Kidney (tissue), 14 donors: ENCODE data around the gene MNX1. TPM values are rescaled to one million over a fixed set of nuclear protein-coding genes. Genes with fewer than 3 reads are reported as not detected.

ENCODE experiments used
- DNase-seq, 5 donors: peaks; one replicate each; pipeline ENCODE4 v3.0.0-alpha.2; 2013 to 2020
- FAIRE-seq: peaks from 2 replicates; lab custom pipeline; 2012; peaks lifted over from hg19 to GRCh38; lab: Jason Lieb, UNC
- H3K27ac ChIP-seq, 2 donors: one replicate each; pipeline ENCODE4 v1.7.0; 2013; ENCODE audit warnings: low read depth in 2 of 2, low read length in 2 of 2, inconsistent platforms in 1 of 2
- H3K27me3 ChIP-seq: one replicate; pipeline ENCODE4 v1.7.1; 2013; ENCODE audit warnings: low read length, inconsistent platforms; ENCODE audit not compliant: control insufficient read depth, insufficient read depth
- H3K36me3 ChIP-seq, 3 donors: one replicate each; pipeline versions ENCODE4 v1.7.0 to v1.7.1; 2013; ENCODE audit warnings: low read length in 3 of 3, control low read depth in 1 of 3, inconsistent platforms in 1 of 3; ENCODE audit not compliant: insufficient read depth in 3 of 3, control insufficient read depth in 2 of 3
- H3K4me1 ChIP-seq, 3 donors: one replicate each; pipeline versions ENCODE4 v1.7.0 to v1.7.1; 2013; ENCODE audit warnings: low read length in 3 of 3, inconsistent platforms in 1 of 3, low read depth in 1 of 3; ENCODE audit not compliant: control insufficient read depth in 2 of 3, insufficient read depth in 2 of 3
- H3K4me3 ChIP-seq, 3 donors: one replicate each; pipeline versions ENCODE4 v1.7.0 to v1.8.1; 2013; ENCODE audit warnings: low read length in 3 of 3, control low read depth in 1 of 3, inconsistent platforms in 1 of 3
- H3K9ac ChIP-seq, 3 donors: one replicate each; pipeline versions ENCODE4 v1.7.0 to v1.7.1; 2013; ENCODE audit warnings: low read length in 3 of 3, control low read depth in 1 of 3, inconsistent platforms in 1 of 3
- H3K9me3 ChIP-seq, 3 donors: one replicate each; pipeline versions ENCODE4 v1.7.0 to v1.7.1; 2013; ENCODE audit warnings: low read length in 3 of 3, control low read depth in 1 of 3, inconsistent platforms in 1 of 3; ENCODE audit not compliant: control insufficient read depth in 2 of 3, insufficient read depth in 1 of 3
- CTCF ChIP-seq: IDR thresholded peaks from 3 replicates; pipeline ENCODE4 v1.5.1; 2012; ENCODE audit warnings: mild to moderate bottlenecking, moderate library complexity, borderline replicate concordance; ENCODE audit not compliant: insufficient read depth; ENCODE audit errors: extremely low read depth
- intact Hi-C: fragments of 100-400 bp; cut with DNase I; formaldehyde crosslinking; loops from one replicate; pipeline ENCODE4 v1.11.1; 2022
- polyA plus RNA-seq: library from polyadenylated mRNA; stranded (reverse); fragments of 350-450 nt; fragmentation: Illumina TruSeq; extraction: RNeasy Lipid Tissue Mini Kit (QIAGEN cat#74804); gene quantifications from one replicate; pipeline ENCODE4 v1.2.3, GENCODE V29; 2014; ENCODE audit warnings: low read depth, low replicate concordance; ENCODE audit not compliant: insufficient read depth
- total RNA-seq: library from RNA; stranded (reverse); fragmentation: NEBNext Ultra II Directional; extraction: Animal tissue kit (Norgen Biotek cat#: 25700); gene quantifications from one replicate; pipeline ENCODE4 v1.2.1, GENCODE V29; 2021
- donor health status: control.
- donor health status: control.
- donor health status: control.
- donor health status: control.
- donor health status: control.
- donor health status: DM: yes; HTN: yes; CAD: no.
- donor health status: Normal renal cell carcinoma (clear cell type).

MNX1 gene
- total and polyA plus RNA-seq, 2 donors from 2014 or later = 1.1 TPM; not detected in 1

DNA sequence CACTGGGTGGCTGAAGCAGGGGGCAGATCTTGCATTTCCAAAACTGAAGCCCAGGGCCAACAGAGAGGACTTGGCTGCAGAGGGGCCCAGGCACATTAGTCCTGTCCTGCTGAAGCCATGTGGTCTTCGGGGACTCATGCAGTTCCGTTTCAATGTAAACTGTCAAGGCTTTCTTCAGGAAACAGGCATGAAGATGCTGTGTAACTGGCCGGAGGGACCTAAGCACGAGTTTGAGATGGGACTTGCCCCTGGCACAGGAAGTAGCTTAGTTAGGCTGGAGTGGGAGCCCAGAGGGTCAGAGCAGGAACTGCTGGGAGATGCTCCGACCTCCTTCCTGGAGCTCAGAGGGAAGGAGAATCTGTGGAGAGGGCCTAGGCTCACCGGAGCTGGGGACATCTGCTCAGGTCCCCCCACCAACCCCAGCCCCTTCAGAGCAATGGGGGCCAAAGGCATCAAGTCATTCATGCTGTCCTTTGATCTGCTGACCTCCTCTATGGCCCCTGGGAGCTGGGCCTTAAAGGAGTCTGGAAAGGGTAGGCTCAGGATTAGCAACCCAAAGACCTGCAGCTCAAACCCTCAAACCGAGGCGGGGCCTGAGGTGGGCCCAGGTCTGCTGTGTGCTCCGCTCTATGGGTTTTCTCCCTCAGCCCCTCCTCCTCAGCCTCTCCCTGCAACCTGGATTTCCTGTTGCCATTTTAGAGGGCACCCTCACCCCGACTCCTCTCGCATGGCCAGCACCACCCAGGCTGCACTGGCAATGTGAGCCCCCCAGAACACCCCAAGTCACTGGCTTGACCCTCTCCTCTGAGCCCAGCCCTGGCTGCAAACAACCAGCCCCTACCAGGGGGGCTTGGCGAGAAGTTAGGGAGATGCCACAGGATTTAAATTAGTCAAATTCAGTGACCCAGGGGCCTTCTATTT is 4.4 kb upstream of the MNX1 start:
- no peak for TF ChIP-seq CTCF
- H3K9me3 ChIP-seq = no peaks in the 10 kb centered on the region
- no peak overlapping the region for H3K4me3 ChIP-seq
- H3K27ac ChIP-seq = no peak overlapping the region
- H3K36me3 ChIP-seq = no peaks in the 10 kb centered on the region
- H3K9ac ChIP-seq = no peak overlapping the region
- H3K27me3 ChIP-seq = peaks cover 75% of the 10 kb centered on the region
- FAIRE-seq (no peak), DNase-seq (peak in 1 of 5 donors; percentile 53)
- intact Hi-C loops = no loop called here
- H3K4me1 ChIP-seq = peaks cover 0 to 2% (median 0%) of the 10 kb centered on the region in 3 donors

DNA sequence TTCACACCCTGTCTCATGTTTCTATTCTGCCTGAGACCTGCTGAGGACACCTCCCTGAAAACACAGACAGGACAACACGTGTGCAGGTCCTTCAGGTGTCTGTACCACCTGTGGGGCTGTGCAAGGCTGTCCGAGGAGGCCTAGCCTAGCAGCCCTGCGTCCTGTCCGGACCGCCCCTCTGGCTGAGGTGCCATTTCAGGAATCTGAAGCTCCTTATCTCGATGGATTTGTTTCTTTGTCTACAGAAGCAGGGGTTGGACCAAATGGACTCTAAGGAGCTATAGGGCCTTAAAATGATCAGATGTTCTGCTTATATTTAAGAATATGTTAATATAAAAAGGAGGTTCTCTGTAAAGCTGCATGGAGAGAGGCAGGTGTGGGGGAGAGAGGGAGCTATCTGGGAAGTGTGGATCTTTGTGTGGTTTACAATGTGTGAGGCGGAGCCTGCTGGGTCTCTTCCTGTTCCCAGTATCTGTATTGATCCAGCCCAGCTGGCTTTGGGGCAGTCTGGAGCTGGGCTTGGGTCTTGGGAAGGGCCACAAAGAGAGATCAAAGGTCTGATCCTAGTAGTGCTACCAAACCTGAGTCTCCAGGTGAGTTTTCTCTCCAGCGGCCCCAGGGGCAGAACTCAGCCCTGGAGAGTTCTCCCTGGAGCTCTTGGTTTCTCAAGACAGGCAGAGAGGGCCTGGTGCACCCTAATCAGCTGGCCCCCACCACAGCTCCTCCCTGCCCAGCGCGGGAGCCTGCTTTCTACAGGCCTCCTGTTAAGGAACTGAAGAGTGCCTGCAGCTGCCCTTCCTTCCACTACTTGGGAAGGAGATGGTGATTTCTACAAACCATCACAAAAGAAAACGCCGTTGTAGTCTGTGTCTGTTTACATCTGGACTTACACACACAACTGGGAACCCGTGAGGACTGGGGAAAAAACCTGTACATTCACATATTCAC is 3.4 kb upstream of the MNX1 start:
- Histone ChIP-seq H3K27me3 (peaks cover 66% of the 10 kb centered on the region), H3K27ac (no peak overlapping the region), H3K9ac (no peak overlapping the region), H3K36me3 (no peaks in the 10 kb centered on the region), H3K9me3 (no peaks in the 10 kb centered on the region), H3K4me1 (peaks cover 0 to 3% (median 0%) of the 10 kb centered on the region in 3 donors), H3K4me3 (no peak overlapping the region)
- no peak for TF ChIP-seq CTCF
- FAIRE-seq = no peak
- intact Hi-C loops = no loop called here
- DNase-seq = peak in 1 of 5 donors; percentile 27

DNA sequence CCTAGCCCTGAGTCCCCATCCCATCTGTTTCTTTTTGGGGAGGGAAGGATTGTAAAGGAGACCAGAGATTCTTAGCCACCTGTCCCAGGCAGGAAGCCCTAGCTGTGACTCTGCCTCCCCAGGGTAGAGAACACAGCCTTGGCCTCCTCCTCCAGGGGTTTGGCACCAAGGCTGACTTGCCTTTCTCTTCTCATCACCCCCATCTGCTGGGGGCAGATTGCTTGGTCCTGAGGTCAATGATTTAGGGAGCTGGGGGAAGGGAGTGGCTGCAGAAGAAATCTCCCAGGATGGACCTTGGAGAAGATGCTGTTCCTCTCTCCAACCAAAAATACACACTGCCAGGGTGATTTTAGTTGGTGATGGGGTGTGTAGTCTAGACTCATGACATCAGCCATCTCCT is 2.6 kb upstream of the MNX1 start:
- H3K36me3 ChIP-seq = no peaks in the 10 kb centered on the region
- H3K27ac ChIP-seq = no peak overlapping the region
- intact Hi-C loops = no loop called here
- H3K4me1 ChIP-seq = peaks cover 0 to 3% (median 0%) of the 10 kb centered on the region in 3 donors
- H3K4me3 ChIP-seq = no peak overlapping the region
- no peak for DNase-seq
- no peaks in the 10 kb centered on the region for H3K9me3 ChIP-seq
- no peak overlapping the region for H3K9ac ChIP-seq
- FAIRE-seq = no peak
- TF ChIP-seq CTCF = no peak
- H3K27me3 ChIP-seq = peaks cover 66% of the 10 kb centered on the region
